COLO829 (cell line): Measurements from ENCODE around the gene ZNF268.
"Not testable (repeated sequence)": the region's sequence is repeated elsewhere in the genome, so short reads cannot be mapped to it uniquely, and the experiment has no call there.

Experiments
- DNase-seq: peaks from one replicate; pipeline ENCODE4 v3.0.0; 2012; ENCODE audit warnings: low spot score

The ZNF268 gene

DNA sequence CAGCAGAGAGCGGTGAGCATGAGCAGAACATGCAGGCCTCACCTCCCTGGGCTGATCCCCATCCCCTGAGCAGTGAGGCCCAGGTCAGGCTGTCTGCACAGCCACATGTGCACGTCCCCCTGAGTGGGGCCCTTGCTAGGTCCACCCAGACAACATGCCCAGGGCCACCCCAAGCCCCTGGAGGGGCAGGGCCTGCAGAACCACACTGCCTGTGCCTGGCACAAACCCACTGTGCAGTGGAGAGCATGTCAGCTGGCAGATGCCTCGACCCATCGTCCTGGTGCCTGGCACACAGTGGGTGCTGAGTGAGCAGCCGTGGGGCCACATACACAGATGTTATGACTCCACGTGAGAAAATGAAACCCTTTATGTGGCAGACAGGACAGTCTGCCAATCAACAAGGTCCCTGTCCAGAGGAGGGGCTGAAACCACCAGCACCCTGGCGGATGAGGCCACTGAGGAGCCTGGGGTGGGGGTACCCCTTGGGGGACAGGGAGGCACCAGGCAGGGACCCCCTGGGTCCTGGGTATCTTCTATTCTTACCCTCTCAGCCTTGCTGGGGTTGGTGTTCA, 46.1 kb downstream of the ZNF268 start:
- DNase-seq = no peak

DNA sequence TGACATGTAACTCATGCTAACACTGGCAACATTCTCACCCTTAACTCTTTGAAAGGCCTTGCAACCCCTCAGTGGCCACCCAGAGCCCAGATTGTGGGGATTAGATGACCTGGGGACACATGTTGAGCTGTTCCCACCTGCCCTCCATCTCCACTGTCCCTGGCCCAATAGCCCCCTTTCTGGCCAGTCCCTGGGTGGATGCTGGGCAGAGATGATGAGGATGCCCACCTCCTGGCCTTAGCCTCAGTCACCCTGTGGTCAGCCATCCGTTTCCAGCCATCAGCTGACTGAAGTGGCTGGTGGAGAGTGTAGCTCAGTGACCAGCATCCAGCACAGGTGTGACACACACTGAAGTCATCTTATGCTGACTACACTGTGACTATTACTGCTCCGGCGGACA, 49.7 kb downstream of the ZNF268 start:
- no peak for DNase-seq

DNA sequence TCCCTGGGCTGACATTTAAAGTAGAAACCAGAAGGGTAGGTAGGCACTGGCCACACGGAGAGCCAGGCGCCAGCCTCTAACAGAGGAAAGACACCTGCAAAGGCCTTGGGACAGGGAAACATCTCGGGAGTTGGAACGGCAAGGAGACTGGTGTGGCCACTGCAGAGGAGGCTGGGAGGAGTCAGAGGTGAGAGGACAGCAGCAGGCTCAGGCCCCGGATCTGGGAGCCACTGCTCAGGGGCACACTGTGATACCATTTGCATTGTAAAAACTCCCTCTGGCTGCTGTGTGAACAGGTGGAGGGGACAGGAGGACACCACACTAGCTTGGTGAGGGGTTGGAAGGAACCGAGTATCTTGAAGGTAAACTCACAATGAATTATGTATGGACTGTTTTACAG, 51.7 kb downstream of the ZNF268 start:
- DNase-seq = no peak

DNA sequence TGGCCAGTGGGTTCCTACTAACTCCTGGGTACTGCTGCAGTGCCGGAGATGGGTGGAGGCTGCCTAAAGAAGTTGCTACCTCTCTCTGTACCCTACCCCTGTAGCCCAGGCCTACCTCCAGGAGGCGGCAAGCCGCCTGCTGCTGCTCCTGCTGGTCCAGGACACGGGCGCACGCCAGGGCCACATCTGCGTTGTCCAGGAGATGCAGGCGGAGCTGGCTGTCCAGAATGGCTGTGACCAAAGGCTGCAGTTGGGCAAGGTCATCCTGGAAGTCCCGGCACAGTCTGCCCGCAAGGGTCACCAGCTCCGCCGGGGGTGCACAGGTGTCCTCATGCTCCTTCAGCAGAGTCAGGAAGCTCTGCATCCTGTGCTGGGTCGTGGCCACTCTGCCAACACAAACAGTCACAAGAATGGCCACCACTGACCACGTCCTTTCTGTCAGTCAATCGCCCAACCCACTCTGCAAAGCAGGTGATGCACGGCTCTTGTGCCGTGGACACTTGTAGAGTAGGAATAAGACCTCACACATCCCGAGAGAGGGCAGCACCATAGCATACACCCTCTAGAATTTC, 52.8 kb downstream of the ZNF268 start:
- no peak for DNase-seq

DNA sequence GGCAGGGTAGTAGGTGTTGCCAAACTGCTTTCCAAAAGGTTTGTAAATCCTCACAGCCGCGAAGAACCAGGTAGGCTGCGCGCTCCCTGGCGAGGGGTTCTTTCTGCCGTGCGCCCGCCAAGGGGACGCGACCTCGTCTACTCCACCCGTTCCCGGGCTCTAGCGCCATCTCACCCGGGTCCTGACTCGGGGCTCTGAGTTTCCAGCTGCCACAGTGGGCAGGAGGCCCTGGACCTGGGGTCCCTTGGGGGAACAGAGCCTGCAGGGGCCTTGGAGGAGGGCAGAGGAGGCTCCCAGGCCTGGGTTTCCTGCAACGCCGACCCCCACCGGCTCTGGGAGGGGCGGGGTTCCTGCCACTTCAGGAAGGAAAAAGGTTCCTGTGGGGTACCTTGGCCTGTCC, 53.7 kb downstream of the ZNF268 start:
- DNase-seq = no peak

DNA sequence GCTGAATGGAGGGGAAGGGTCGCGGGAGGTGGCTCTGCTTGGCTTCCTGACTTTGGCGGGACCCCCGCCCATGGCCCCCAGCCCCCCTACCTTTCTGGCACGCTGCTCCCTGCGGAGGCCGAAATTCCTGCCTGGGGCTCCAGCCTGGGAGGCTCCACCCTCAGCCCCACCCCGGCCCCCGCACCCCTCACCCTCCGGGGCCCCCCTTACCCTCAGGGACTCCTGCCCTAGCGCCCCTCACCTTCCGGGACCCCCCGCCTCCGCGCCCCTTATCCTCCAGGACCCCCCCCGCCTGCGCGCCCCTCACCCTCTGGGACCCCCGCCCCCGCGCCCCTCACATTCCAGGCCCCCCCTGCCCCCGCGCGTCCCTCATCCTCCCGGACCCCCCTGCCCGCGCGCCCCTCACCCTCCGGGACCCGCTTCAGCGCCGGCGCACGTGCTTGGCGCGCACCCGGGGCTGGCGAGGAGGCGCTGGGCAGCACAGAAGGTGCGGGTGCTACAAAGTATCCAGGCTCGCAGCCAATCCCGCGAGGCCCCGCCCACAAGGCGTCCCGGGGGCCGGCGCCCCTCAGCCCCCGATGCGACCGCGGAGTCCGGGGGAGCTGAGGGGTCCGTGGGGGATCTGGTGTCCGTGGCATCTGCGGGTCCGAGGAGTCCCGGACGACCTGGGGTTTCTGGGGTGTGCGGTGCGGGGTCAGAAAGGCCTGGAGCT, 54.3 kb downstream of the ZNF268 start, which contains the start of gene ANHX:
Gene ANHX, minus strand, starts transcription at position 477 of the 712 bp plus-strand sequence. CDS start 1,521 bp downstream, outside the sequence.
- DNase-seq = no peak

DNA sequence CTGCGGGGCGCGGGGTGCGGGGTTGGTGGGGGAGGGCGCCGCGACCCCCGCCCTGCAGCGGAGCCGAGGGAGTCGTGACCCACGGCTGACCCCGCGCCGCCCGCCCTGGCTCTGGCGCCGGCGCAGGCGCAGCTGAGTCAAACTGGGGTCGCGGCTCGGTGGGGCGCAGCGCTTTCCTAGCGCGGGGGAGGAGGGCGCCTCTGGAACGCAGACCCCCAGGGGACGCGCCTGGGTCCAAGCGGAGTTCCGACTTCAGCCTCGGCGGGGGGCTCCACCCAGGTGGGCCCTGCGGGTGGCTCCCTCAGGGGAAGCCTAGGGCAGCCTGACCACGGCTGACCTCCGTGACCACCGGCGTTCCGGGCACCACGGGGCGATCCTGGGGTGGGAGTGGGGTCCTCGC, 54.8 kb downstream of the ZNF268 start:
- DNase-seq = no peak

DNA sequence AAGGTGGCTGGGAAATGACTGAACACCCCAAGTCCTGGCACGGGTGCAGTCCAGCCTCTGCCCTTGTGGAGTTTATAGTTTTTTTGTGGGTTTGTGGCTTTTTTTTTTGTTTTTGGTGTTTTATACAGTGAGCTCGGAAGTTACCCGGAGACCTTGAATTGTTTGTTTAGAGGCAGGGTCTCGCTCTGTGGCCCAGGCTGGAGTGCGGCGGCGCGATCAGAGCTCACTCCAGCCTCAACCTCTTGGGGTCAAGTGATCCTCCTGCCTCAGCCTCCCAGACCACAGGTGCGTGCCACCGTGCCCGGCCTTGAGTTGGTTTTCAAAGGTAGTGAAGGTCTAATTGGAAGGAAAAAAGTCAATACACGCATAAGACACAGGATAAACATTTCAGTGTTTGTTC, 55.3 kb downstream of the ZNF268 start:
- DNase-seq = no peak

DNA sequence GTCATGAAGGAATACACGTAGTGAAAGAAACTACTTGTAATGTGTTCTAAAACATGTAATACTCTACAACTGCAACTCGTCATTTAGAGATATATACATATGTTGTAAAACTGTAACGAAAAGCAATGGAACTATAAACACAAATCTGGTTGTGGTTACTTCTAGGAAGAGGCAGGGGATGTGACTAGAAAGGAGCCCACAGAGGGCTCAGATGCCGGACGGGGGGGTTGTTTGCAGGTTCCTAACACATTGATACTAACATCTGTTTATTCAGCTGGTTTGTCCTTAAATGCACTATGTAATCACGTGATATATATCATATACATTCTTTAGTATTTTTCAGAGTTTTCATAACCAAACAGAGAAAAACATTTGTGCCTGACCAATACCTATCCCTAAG, 70.4 kb downstream of the ZNF268 start:
- DNase-seq = no peak

DNA sequence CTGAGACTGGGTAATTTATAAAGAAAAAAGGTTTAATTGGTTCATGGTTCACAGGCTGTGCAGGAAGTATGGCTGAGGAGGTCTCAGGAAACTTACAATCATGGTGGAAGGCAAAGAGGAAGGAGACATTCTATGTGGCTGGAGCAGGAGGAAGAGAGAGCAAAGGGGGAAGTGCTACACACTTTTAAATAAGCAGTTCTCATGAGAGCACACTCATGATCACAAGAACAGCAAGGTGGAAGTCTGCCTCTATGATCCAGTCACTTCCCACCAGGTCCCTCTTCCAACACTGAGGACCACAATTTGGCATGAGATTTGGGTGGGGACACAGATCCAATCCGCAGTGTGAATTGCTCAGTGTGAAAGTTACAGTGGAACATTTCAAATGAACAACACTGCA, 74.5 kb downstream of the ZNF268 start:
- not testable (repeated sequence) for DNase-seq

DNA sequence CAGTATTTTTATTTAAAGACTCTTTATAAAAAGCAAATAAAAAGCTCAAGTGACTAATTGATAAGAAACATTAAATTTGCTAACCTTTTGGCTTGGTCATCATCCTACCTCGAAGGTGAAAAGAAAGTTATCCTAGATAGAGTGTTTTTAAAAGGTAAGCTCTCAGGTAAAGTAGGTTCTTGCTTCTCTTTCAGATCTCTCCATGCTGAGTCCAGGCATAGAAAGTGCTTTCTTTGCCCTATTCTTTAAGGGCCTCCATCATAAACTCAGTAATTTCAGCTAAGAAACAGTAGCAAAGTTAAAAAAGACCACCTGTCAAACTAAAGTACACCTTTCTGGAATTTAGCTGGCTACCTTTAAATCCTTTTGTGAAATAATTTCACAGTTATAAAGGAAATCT, 75.0 kb downstream of the ZNF268 start:
- no peak for DNase-seq

DNA sequence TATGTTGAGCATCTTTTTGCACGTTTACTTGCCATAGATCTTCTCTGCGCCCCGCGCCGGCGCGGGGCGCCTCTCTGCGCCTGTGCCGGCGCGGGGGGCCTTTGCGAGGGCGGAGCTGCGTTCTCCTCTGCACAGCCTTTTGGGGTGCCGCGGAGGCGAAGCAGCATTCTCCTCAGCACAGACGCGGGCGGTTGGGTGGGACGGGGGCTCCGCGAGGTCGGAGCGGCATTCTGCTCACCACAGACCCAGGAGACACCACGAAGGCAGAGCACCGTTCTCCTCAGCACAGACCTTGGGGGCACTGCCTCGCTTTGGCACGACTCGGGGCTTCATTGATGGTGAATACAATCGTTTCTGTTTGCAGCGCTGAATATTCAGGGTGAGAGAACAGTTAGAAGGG, 82.9 kb downstream of the ZNF268 start:
- no peak for DNase-seq
